K562 (cell line): ENCODE measurements around the gene MIEF1. TPM values are rescaled to one million over a fixed set of nuclear protein-coding genes. Genes with fewer than 3 reads are reported as not detected.

ENCODE experiments used
- ATAC-seq: fragments of 200-7000 bp; cut with Tn5 transposase; 3 replicates; pipeline ENCODE4 v1.9.1; 2020; ENCODE audit warnings: moderate library complexity
- BruUV-seq: library from RNA; stranded (reverse); fragments of 400-500 nt; replicated peaks from 2 replicates; lab custom pipeline; 2021; lab: Mats Ljungman, UMichigan
- CTCF ChIA-PET: fragments of 300-600 bp; formaldehyde crosslinking; extraction: SDS; loops from one replicate; lab custom pipeline; 2021; ENCODE audit warnings: low intra/inter-chr PET ratio; lab: Yijun Ruan, JAX
- POLR2A ChIA-PET: fragments of 300-600, 350-650 bp; sonication (Branson Sonifier 250); formaldehyde crosslinking; extraction: SDS; loops from one replicate; lab custom pipeline; 2021; ENCODE audit warnings: antibody characterized with exemption, inconsistent platforms; lab: Yijun Ruan, JAX
- DNase-seq, 4 experiments: peaks; one replicate each; pipeline versions ENCODE4 v3.0.0 to v3.0.0-alpha.2; 2011 to 2018; ENCODE audit warnings: low spot score in 3 of 4, mixed read lengths in 3 of 4; ENCODE audit errors: extremely low read depth in 1 of 4
- FAIRE-seq: peaks from 2 replicates; lab custom pipeline; 2011; peaks lifted over from hg19 to GRCh38; lab: Jason Lieb, UNC
- H2AFZ ChIP-seq: 2 replicates; pipeline ENCODE4 v1.6.0; 2011; ENCODE audit warnings: low read depth, low read length, control low read depth, inconsistent platforms
- H3K27ac ChIP-seq: fragments of 200-600 bp; 3 replicates; pipeline ENCODE4 v1.8.0; 2011; ENCODE audit warnings: low read depth, mild to moderate bottlenecking, control low read depth, inconsistent platforms, low read length, moderate library complexity, mixed read lengths; ENCODE audit errors: extremely low read depth
- H3K27me3 ChIP-seq, 2 experiments: fragments of 300-600 bp in 1 of 2; 2 replicates in 1 of 2; 3 replicates in 1 of 2; pipeline versions ENCODE4 v1.6.0 to v1.8.0; 2011; ENCODE audit warnings: inconsistent platforms in 2 of 2, low read length in 2 of 2, mild to moderate bottlenecking in 1 of 2, mixed read lengths in 1 of 2, moderate library complexity in 1 of 2; ENCODE audit not compliant: control insufficient read depth in 2 of 2, insufficient read depth in 2 of 2
- H3K36me3 ChIP-seq: fragments of 300-600 bp; 3 replicates; pipeline ENCODE4 v1.8.0; 2011; ENCODE audit warnings: mild to moderate bottlenecking, low read length, inconsistent platforms; ENCODE audit not compliant: control insufficient read depth, insufficient read depth
- H3K4me1 ChIP-seq, 2 experiments: fragments of 200-600 bp in 1 of 2; replicated peaks in 1 of 2; 2 replicates in 1 of 2; 3 replicates in 1 of 2; pipeline versions ENCODE4 v1.5.1 to v1.8.0; 2011; ENCODE audit warnings: inconsistent platforms in 2 of 2, low read length in 2 of 2, mild to moderate bottlenecking in 1 of 2, mixed read lengths in 1 of 2, moderate library complexity in 1 of 2; ENCODE audit not compliant: control insufficient read depth in 2 of 2, insufficient read depth in 2 of 2
- H3K4me2 ChIP-seq: 2 replicates; pipeline ENCODE4 v1.6.1; 2011; ENCODE audit warnings: low read length, control low read depth, inconsistent platforms, mixed read lengths; ENCODE audit not compliant: insufficient read depth
- H3K4me3 ChIP-seq: fragments of 200-600 bp; sonication (generic), shearing (Covaris generic); 2 replicates; pipeline ENCODE4 v1.5.1; 2016; ENCODE audit warnings: control low read depth, inconsistent platforms
- H3K79me2 ChIP-seq: fragments of 200-600 bp; 3 replicates; pipeline ENCODE4 v1.8.0; 2011; ENCODE audit warnings: low read length, inconsistent platforms; ENCODE audit not compliant: control insufficient read depth, insufficient read depth
- H3K9ac ChIP-seq, 2 experiments: 2 replicates each; pipeline versions ENCODE4 v1.6.0 to v1.6.1; 2011; ENCODE audit warnings: low read depth in 2 of 2, low read length in 2 of 2, control low read depth in 1 of 2, inconsistent platforms in 1 of 2, mild to moderate bottlenecking in 1 of 2, mixed read lengths in 1 of 2; ENCODE audit not compliant: insufficient read depth in 1 of 2
- H3K9me1 ChIP-seq: one replicate; pipeline ENCODE4 v1.6.0; 2011; ENCODE audit warnings: inconsistent platforms, mild to moderate bottlenecking, low read length, moderate library complexity; ENCODE audit not compliant: control insufficient read depth, insufficient read depth
- H3K9me3 ChIP-seq: replicated peaks from 2 replicates; pipeline ENCODE4 v1.5.1; 2011; ENCODE audit warnings: low read depth, low read length, inconsistent platforms; ENCODE audit not compliant: control insufficient read depth, insufficient read depth
- H4K20me1 ChIP-seq: replicated peaks from 2 replicates; pipeline ENCODE4 v1.6.1; 2011; ENCODE audit warnings: low read length, inconsistent platforms, mixed read lengths; ENCODE audit not compliant: control insufficient read depth, insufficient read depth
- CEBPB ChIP-seq: fragments of 450-650 bp; IDR thresholded peaks from 2 replicates; pipeline ENCODE4 v1.6.1; 2016; ENCODE audit warnings: missing genetic modification characterization, missing compliant biosample characterization
- CTCF ChIP-seq, 3 experiments: IDR thresholded peaks in 2 of 3; conservative IDR thresholded peaks in 1 of 3; 2 replicates each; pipeline ENCODE4 v1.5.1; 2011 to 2012; ENCODE audit warnings: low read length in 3 of 3, mild to moderate bottlenecking in 3 of 3, control low read depth in 2 of 3, improper control_type of control experiment in 1 of 3, inconsistent platforms in 1 of 3, low read depth in 1 of 3, mixed read lengths in 1 of 3, moderate library complexity in 1 of 3; ENCODE audit not compliant: insufficient read depth in 2 of 3
- MAFF ChIP-seq: IDR thresholded peaks from 2 replicates; pipeline ENCODE4 v1.6.1; 2012; ENCODE audit warnings: low read length, improper control_type of control experiment
- RAD21 ChIP-seq, 2 experiments: fragments of 250-450 bp in 1 of 2; fragments of 450-650 bp in 1 of 2; sonication (Bioruptor Pico) in 1 of 2; formaldehyde crosslinking in 1 of 2; IDR thresholded peaks in 1 of 2; conservative IDR thresholded peaks in 1 of 2; 2 replicates each; pipeline versions ENCODE4 v1.4.0 to v1.8.0; 2020 to 2022; ENCODE audit warnings: mild to moderate bottlenecking in 2 of 2, moderate library complexity in 1 of 2
- REST ChIP-seq, 2 experiments: fragments of 450-650 bp; formaldehyde crosslinking in 1 of 2; IDR thresholded peaks; 2 replicates each; pipeline versions ENCODE4 v1.4.0 to v1.6.1; 2014 to 2020; ENCODE audit warnings: mild to moderate bottlenecking in 2 of 2, borderline replicate concordance in 1 of 2, low read depth in 1 of 2
- SMC3 ChIP-seq: conservative IDR thresholded peaks from 2 replicates; pipeline ENCODE4 v1.6.1; 2011; ENCODE audit warnings: low read depth, low read length, improper control_type of control experiment; ENCODE audit not compliant: insufficient read depth
- USF2 ChIP-seq: sonication (generic); formaldehyde crosslinking; IDR thresholded peaks from 2 replicates; pipeline ENCODE4 v1.5.0; 2020; ENCODE audit warnings: missing genetic modification reagents
- WGBS: fragments of 100-300 bp; shearing (Covaris generic); methylation state at CpG from one replicate; pipeline ENCODE4 v1.1.6; 2016; ENCODE audit warnings: low coverage, mixed read lengths; ENCODE audit not compliant: insufficient coverage; ENCODE audit errors: missing lambda C conversion rate; 5-methylcytosine and 5-hydroxymethylcytosine counted together
- in situ Hi-C: fragments of 300-500 bp; cut with MboI; formaldehyde crosslinking; loops from 4 replicates; pipeline ENCODE4 v1.15.0; 2018; ENCODE audit warnings: inconsistent platforms, mixed read lengths
- intact Hi-C: fragments of 100-400 bp; cut with micrococcal nuclease; formaldehyde crosslinking; loops from 2 replicates; pipeline ENCODE4 v1.14.2; 2022
- polyA plus RNA-seq, 8 experiments: library from polyadenylated mRNA; depleted of rRNA in 4 of 8; stranded (reverse) in 5 of 8; unstranded in 3 of 8; fragments of >200 nt; fragmentation: Nextera tagmentation in 2 of 8; fragmentation: Illumina TruSeq in 1 of 8; extraction: Ambion mirVana in 2 of 8; extraction: Trizol in 1 of 8; gene quantifications; 2 replicates each; pipeline versions ENCODE4 v1.2.1 to v1.2.3, GENCODE V29; 2011 to 2014; ENCODE audit warnings: inconsistent platforms in 1 of 8, missing spikeins in 1 of 8
- total RNA-seq, 7 experiments: library from RNA; depleted of rRNA in 6 of 7; stranded (reverse); fragments of >200 nt in 6 of 7; fragmentation: Illumina TruSeq in 2 of 7; extraction: Trizol in 2 of 7; gene quantifications; 2 replicates each; pipeline versions ENCODE4 v1.2.1 to v1.2.3, GENCODE V29; 2011 to 2021; ENCODE audit warnings: low replicate concordance in 1 of 7

The MIEF1 gene
- total and polyA plus RNA-seq, 9 of the 15 experiments (the other 6 are each of a cell fraction or from before 2014, with no cell fraction given) = 10.9 to 51.8 (median 25.5) TPM

GRCh38 chr22:39514373-39514973, 12.4 kb downstream of the MIEF1 start:
- intact Hi-C loops = no loop called here
- DNase-seq (no peak), ATAC-seq (peak; percentile 26; the same call in 1 of the 3 replicates), FAIRE-seq (peak; percentile 32)
- peaks cover 12 to 18% of the 10 kb centered on the region in 2 experiments; a peak in 3 of 5 replicates for H3K4me1 ChIP-seq
- no peak overlapping the region for H2AFZ ChIP-seq
- H3K79me2 ChIP-seq = peaks cover 54% of the 10 kb centered on the region
- ChIA-PET CTCF (interaction anchor here (0.9 to 1.7 kb wide), 2 partner anchors 19 to 21 kb away, joined by 3 to 8 read pairs; no protein-coding TSS in a partner anchor), POLR2A (interaction anchor here (0.7 to 2.1 kb wide), 8 partner anchors 9 to 917 kb away, joined by 3 to 6 read pairs (median 3); partner anchors contain the start of gene MIEF1)
- H3K4me3 ChIP-seq = no peak overlapping the region
- no peaks in the 10 kb centered on the region for H3K27me3 ChIP-seq
- no TSS peak for BruUV-seq
- no peaks in the 10 kb centered on the region for H3K9me1 ChIP-seq
- in situ Hi-C loops = no loop called here
- H3K36me3 ChIP-seq = peaks cover 81% of the 10 kb centered on the region
- no peak overlapping the region for H3K4me2 ChIP-seq
- 55% methylated on average over 6 of the region's 8 CpGs for WGBS
- H3K27ac ChIP-seq = no peak overlapping the region
- H3K9ac ChIP-seq = no peak overlapping the region
- TF ChIP-seq CEBPB (peak; percentile 31; the same call in 1 of the 2 replicates), USF2 (CRISPR knock-in tag) (no peak), MAFF (no peak), REST (IDR thresholded peaks at IDR 0.05; ENCODE audit: borderline replicate concordance) (peak; percentile 26; the same call in 1 of the 2 replicates), REST (CRISPR knock-in tag; IDR thresholded peaks at IDR 0.05; ENCODE audit: low read depth) (no peak), CTCF (IDR thresholded peaks at IDR 0.05 in 2 of 3, conservative IDR thresholded peaks at IDR 0.05 in 1 of 3; ENCODE audit: insufficient read depth in 2 of 3, low read depth in 1 of 3, low read length in 3 of 3) (peak; percentile 47 to 74 (median 69); a peak in 5 of 6 replicates), RAD21 (CRISPR knock-in tag; conservative IDR thresholded peaks at IDR 0.05 in 1 of 2, IDR thresholded peaks at IDR 0.05 in 1 of 2) (peak; percentile 32 to 52; a peak in 3 of 4 replicates), SMC3 (0 out of 2 replicates have a peak, but pooled peaks have one; percentile 14)
- H4K20me1 ChIP-seq = peaks cover 9% of the 10 kb centered on the region
- no peaks in the 10 kb centered on the region for H3K9me3 ChIP-seq
